ENCODE measurements around the gene SOX13.

Gene SOX13

GRCh38 chr1:204128964-204129896 is 56.3 kb downstream of the SOX13 start:
- Histone ChIP-seq H3K79me1 (ENCODE audit: low read length) (peaks cover 2% of the 10 kb centered on the region), H3K27ac (ENCODE audit: low read depth, low read length) (no peak overlapping the region), H4K12ac (ENCODE audit: low read depth, low read length) (no peak overlapping the region), H3K4me1 (ENCODE audit: control insufficient read depth in 1 of 2, insufficient read depth in 2 of 2, low read length in 2 of 2) (peaks cover 0 to 8% of the 10 kb centered on the region in 2 experiments), H3K14ac (ENCODE audit: low read length) (peak overlapping the region; percentile 6), H4K8ac (ENCODE audit: low read depth, low read length) (peak overlapping the region; percentile 63), H2BK5ac (ENCODE audit: low read depth, low read length, poor library complexity) (no peak overlapping the region), H2BK12ac (ENCODE audit: low read length) (peak overlapping the region; percentile 16), H3K79me2 (ENCODE audit: control insufficient read depth, insufficient read depth, low read length, poor library complexity) (no peaks in the 10 kb centered on the region), H3K9ac (ENCODE audit: low read length) (no peak overlapping the region), H3K4me3 (ENCODE audit: low read depth, low read length) (no peak overlapping the region), H3K4ac (ENCODE audit: low read depth, low read length) (no peak overlapping the region), H2AK5ac (ENCODE audit: low read length) (no peak overlapping the region), H2BK120ac (ENCODE audit: insufficient read depth, low read length, poor library complexity) (no peak overlapping the region), H3K27me3 (ENCODE audit: insufficient read depth, low read length) (no peaks in the 10 kb centered on the region), H3K4me2 (ENCODE audit: low read length) (peak overlapping the region; percentile 27), H3K9me3 (ENCODE audit: insufficient read depth, low read depth, low read length) (no peaks in the 10 kb centered on the region), H3K23ac (ENCODE audit: low read length) (no peak overlapping the region), H3K36me3 (ENCODE audit: control insufficient read depth in 1 of 2, insufficient read depth in 2 of 2, low read length in 2 of 2) (peaks cover 30 to 41% of the 10 kb centered on the region in 2 experiments), H2AFZ (ENCODE audit: insufficient read depth, low read length, poor library complexity) (no peak overlapping the region), H4K91ac (ENCODE audit: low read depth, low read length) (no peak overlapping the region), H3K18ac (ENCODE audit: low read length) (no peak overlapping the region)
- peak; percentile 76 to 79 for DNase-seq
- no CpG with 5 or more reads among the region's 29 CpGs for whole genome bisulfite sequencing (ENCODE audit: extremely low coverage, insufficient coverage, insufficient read length)

GRCh38 chr1:204130178-204130577 is 57.3 kb downstream of the SOX13 start:
- H3K4me1 ChIP-seq (ENCODE audit: control insufficient read depth in 1 of 2, insufficient read depth in 2 of 2, low read length in 2 of 2), result peaks cover 0 to 8% of the 10 kb centered on the region in 2 experiments
- H3K4me3 ChIP-seq (ENCODE audit: low read depth, low read length), result no peak overlapping the region
- no peak overlapping the region for H4K8ac ChIP-seq (ENCODE audit: low read depth, low read length)
- no peak overlapping the region for H3K23ac ChIP-seq (ENCODE audit: low read length)
- H3K79me2 ChIP-seq (ENCODE audit: control insufficient read depth, insufficient read depth, low read length, poor library complexity), result no peaks in the 10 kb centered on the region
- H3K79me1 ChIP-seq (ENCODE audit: low read length), result peaks cover 2% of the 10 kb centered on the region
- H3K14ac ChIP-seq (ENCODE audit: low read length), result no peak overlapping the region
- peaks cover 26 to 42% of the 10 kb centered on the region in 2 experiments for H3K36me3 ChIP-seq (ENCODE audit: control insufficient read depth in 1 of 2, insufficient read depth in 2 of 2, low read length in 2 of 2)
- H2AK5ac ChIP-seq (ENCODE audit: low read length), result no peak overlapping the region
- WGBS (ENCODE audit: extremely low coverage, insufficient coverage, insufficient read length), result no CpG with 5 or more reads among the region's 4 CpGs
- no peak overlapping the region for H3K4ac ChIP-seq (ENCODE audit: low read depth, low read length)
- no peak overlapping the region for H3K18ac ChIP-seq (ENCODE audit: low read length)
- H2BK120ac ChIP-seq (ENCODE audit: insufficient read depth, low read length, poor library complexity), result no peak overlapping the region
- no peak for DNase-seq
- no peak overlapping the region for H4K91ac ChIP-seq (ENCODE audit: low read depth, low read length)
- no peak overlapping the region for H3K27ac ChIP-seq (ENCODE audit: low read depth, low read length)
- H3K4me2 ChIP-seq (ENCODE audit: low read length), result no peak overlapping the region
- no peak overlapping the region for H2BK12ac ChIP-seq (ENCODE audit: low read length)
- no peak overlapping the region for H2BK5ac ChIP-seq (ENCODE audit: low read depth, low read length, poor library complexity)
- H3K9ac ChIP-seq (ENCODE audit: low read length), result no peak overlapping the region
- H2AFZ ChIP-seq (ENCODE audit: insufficient read depth, low read length, poor library complexity), result no peak overlapping the region
- H3K9me3 ChIP-seq (ENCODE audit: insufficient read depth, low read depth, low read length), result no peaks in the 10 kb centered on the region
- H4K12ac ChIP-seq (ENCODE audit: low read depth, low read length), result no peak overlapping the region
- H3K27me3 ChIP-seq (ENCODE audit: insufficient read depth, low read length), result no peaks in the 10 kb centered on the region

GRCh38 chr1:204130981-204131892 is 58.3 kb downstream of the SOX13 start:
- H3K4me3 ChIP-seq (ENCODE audit: low read depth, low read length), result no peak overlapping the region
- H3K79me1 ChIP-seq (ENCODE audit: low read length), result peaks cover 2% of the 10 kb centered on the region
- no peak overlapping the region for H2BK120ac ChIP-seq (ENCODE audit: insufficient read depth, low read length, poor library complexity)
- no peak overlapping the region for H3K27ac ChIP-seq (ENCODE audit: low read depth, low read length)
- H3K27me3 ChIP-seq (ENCODE audit: insufficient read depth, low read length), result no peaks in the 10 kb centered on the region
- no peak overlapping the region for H3K18ac ChIP-seq (ENCODE audit: low read length)
- DNase-seq, result peak; percentile 62 to 67
- WGBS (ENCODE audit: extremely low coverage, insufficient coverage, insufficient read length), result no CpG with 5 or more reads among the region's 11 CpGs
- H4K8ac ChIP-seq (ENCODE audit: low read depth, low read length), result no peak overlapping the region
- H2AK5ac ChIP-seq (ENCODE audit: low read length), result no peak overlapping the region
- no peaks in the 10 kb centered on the region for H3K79me2 ChIP-seq (ENCODE audit: control insufficient read depth, insufficient read depth, low read length, poor library complexity)
- H3K14ac ChIP-seq (ENCODE audit: low read length), result no peak overlapping the region
- H2BK12ac ChIP-seq (ENCODE audit: low read length), result peak overlapping the region; percentile 15
- H4K12ac ChIP-seq (ENCODE audit: low read depth, low read length), result no peak overlapping the region
- H3K4me2 ChIP-seq (ENCODE audit: low read length), result no peak overlapping the region
- no peak overlapping the region for H3K9ac ChIP-seq (ENCODE audit: low read length)
- no peak overlapping the region for H2BK5ac ChIP-seq (ENCODE audit: low read depth, low read length, poor library complexity)
- no peak overlapping the region for H2AFZ ChIP-seq (ENCODE audit: insufficient read depth, low read length, poor library complexity)
- peaks cover 0 to 8% of the 10 kb centered on the region in 2 experiments for H3K4me1 ChIP-seq (ENCODE audit: control insufficient read depth in 1 of 2, insufficient read depth in 2 of 2, low read length in 2 of 2)
- H3K9me3 ChIP-seq (ENCODE audit: insufficient read depth, low read depth, low read length), result no peaks in the 10 kb centered on the region
- no peak overlapping the region for H3K4ac ChIP-seq (ENCODE audit: low read depth, low read length)
- peaks cover 18 to 32% of the 10 kb centered on the region in 2 experiments for H3K36me3 ChIP-seq (ENCODE audit: control insufficient read depth in 1 of 2, insufficient read depth in 2 of 2, low read length in 2 of 2)
- no peak overlapping the region for H4K91ac ChIP-seq (ENCODE audit: low read depth, low read length)
- H3K23ac ChIP-seq (ENCODE audit: low read length), result no peak overlapping the region

- Histone ChIP-seq H3K14ac (ENCODE audit: low read length) (no peak overlapping the region), H3K9ac (ENCODE audit: low read length) (peak overlapping the region; percentile 51), H3K27ac (ENCODE audit: low read depth, low read length) (no peak overlapping the region), H3K79me2 (ENCODE audit: control insufficient read depth, insufficient read depth, low read length, poor library complexity) (no peaks in the 10 kb centered on the region), H2AFZ (ENCODE audit: insufficient read depth, low read length, poor library complexity) (no peak overlapping the region), H3K27me3 (ENCODE audit: insufficient read depth, low read length) (no peaks in the 10 kb centered on the region), H2AK5ac (ENCODE audit: low read length) (no peak overlapping the region), H4K8ac (ENCODE audit: low read depth, low read length) (no peak overlapping the region), H3K9me3 (ENCODE audit: insufficient read depth, low read depth, low read length) (peaks cover 2% of the 10 kb centered on the region), H3K4me2 (ENCODE audit: low read length) (no peak overlapping the region), H3K4me1 (ENCODE audit: control insufficient read depth in 1 of 2, insufficient read depth in 2 of 2, low read length in 2 of 2) (peaks cover 0 to 8% of the 10 kb centered on the region in 2 experiments), H3K4me3 (ENCODE audit: low read depth, low read length) (no peak overlapping the region), H3K4ac (ENCODE audit: low read depth, low read length) (no peak overlapping the region), H2BK5ac (ENCODE audit: low read depth, low read length, poor library complexity) (no peak overlapping the region), H3K79me1 (ENCODE audit: low read length) (peaks cover 2% of the 10 kb centered on the region), H3K23ac (ENCODE audit: low read length) (no peak overlapping the region), H2BK12ac (ENCODE audit: low read length) (no peak overlapping the region), H3K18ac (ENCODE audit: low read length) (no peak overlapping the region), H3K36me3 (ENCODE audit: control insufficient read depth in 1 of 2, insufficient read depth in 2 of 2, low read length in 2 of 2) (peaks cover 11 to 25% of the 10 kb centered on the region in 2 experiments), H4K12ac (ENCODE audit: low read depth, low read length) (no peak overlapping the region), H4K91ac (ENCODE audit: low read depth, low read length) (no peak overlapping the region), H2BK120ac (ENCODE audit: insufficient read depth, low read length, poor library complexity) (no peak overlapping the region)
- whole genome bisulfite sequencing (ENCODE audit: extremely low coverage, insufficient coverage, insufficient read length), result no CpG with 5 or more reads among the region's 4 CpGs
- DNase-seq, result peak; percentile 47 to 53
Measured at GRCh38 chr1:204131978-204132377, 59.1 kb downstream of the SOX13 start.
